Panc1 (cell line): Measurements from ENCODE around the gene SGPL1. TPM values are rescaled to one million over a fixed set of nuclear protein-coding genes. Genes with fewer than 3 reads are reported as not detected.

Experiments
- ATAC-seq: fragments of 200-7000 bp; cut with Tn5 transposase; 2 replicates; pipeline ENCODE4 v1.9.1; 2020; ENCODE audit warnings: mild to moderate bottlenecking, moderate library complexity
- BruUV-seq: library from RNA; stranded (reverse); fragments of 400-500 nt; replicated peaks from 2 replicates; lab custom pipeline; 2021; lab: Mats Ljungman, UMichigan
- CTCF ChIA-PET: fragments of 300-600 bp; sonication (Branson Sonifier 250); formaldehyde crosslinking; loops from one replicate; lab custom pipeline; 2022; ENCODE audit warnings: antibody characterized with exemption; lab: Charles Lee
- POLR2A ChIA-PET: fragments of 300-600 bp; sonication (Branson Sonifier 250); formaldehyde crosslinking; loops from one replicate; lab custom pipeline; 2022; ENCODE audit warnings: antibody characterized with exemption; lab: Charles Lee
- DNase-seq: peaks from one replicate; pipeline ENCODE4 v3.0.0-alpha.2; 2010; ENCODE audit warnings: low read depth, low spot score
- H3K27ac ChIP-seq: 2 replicates; pipeline ENCODE4 v1.5.1; 2011; ENCODE audit warnings: mild to moderate bottlenecking, low read length, inconsistent platforms
- H3K27me3 ChIP-seq: fragments of 200-500 bp; sonication (Bioruptor generic); 2 replicates; pipeline ENCODE4 v1.6.0; 2014; ENCODE audit warnings: low read length, inconsistent platforms; ENCODE audit not compliant: control insufficient read depth, insufficient read depth
- H3K36me3 ChIP-seq: fragments of 200-500 bp; sonication (Bioruptor generic); 2 replicates; pipeline ENCODE4 v1.5.1; 2014; ENCODE audit warnings: inconsistent platforms, mild to moderate bottlenecking, low read length, moderate library complexity; ENCODE audit not compliant: control insufficient read depth, insufficient read depth
- H3K4me1 ChIP-seq: 2 replicates; pipeline ENCODE4 v1.5.1; 2011; ENCODE audit warnings: inconsistent platforms, mild to moderate bottlenecking, low read length, moderate library complexity; ENCODE audit not compliant: control insufficient read depth, insufficient read depth
- H3K4me3 ChIP-seq, 2 experiments: 2 replicates each; pipeline ENCODE4 v1.5.1; 2011 to 2012; ENCODE audit warnings: low read depth in 2 of 2, low read length in 2 of 2, mild to moderate bottlenecking in 2 of 2, inconsistent platforms in 1 of 2, moderate library complexity in 1 of 2
- H3K9me3 ChIP-seq: fragments of 200-500 bp; sonication (Bioruptor generic); 2 replicates; pipeline ENCODE4 v1.5.1; 2014; ENCODE audit warnings: low read depth, mild to moderate bottlenecking, inconsistent platforms, low read length, moderate library complexity; ENCODE audit not compliant: control insufficient read depth, insufficient read depth
- CTCF ChIP-seq: fragments of 450-650 bp; IDR thresholded peaks from 2 replicates; pipeline ENCODE4 v1.5.1; 2017; ENCODE audit warnings: mild to moderate bottlenecking
- POLR2AphosphoS5 ChIP-seq: IDR thresholded peaks from 2 replicates; pipeline ENCODE4 v1.6.1; 2012; ENCODE audit warnings: mild to moderate bottlenecking, low read depth, low read length, moderate library complexity
- REST ChIP-seq, 2 experiments: IDR thresholded peaks; 2 replicates each; pipeline ENCODE4 v1.6.1; 2011 to 2012; ENCODE audit warnings: low read depth in 2 of 2, control low read depth in 1 of 2, low read length in 1 of 2, mild to moderate bottlenecking in 1 of 2, moderate library complexity in 1 of 2; ENCODE audit not compliant: insufficient read depth in 1 of 2
- SIN3A ChIP-seq: IDR thresholded peaks from 2 replicates; pipeline ENCODE4 v1.6.1; 2012; ENCODE audit warnings: low read depth, mild to moderate bottlenecking, low read length, moderate library complexity, borderline replicate concordance; ENCODE audit not compliant: insufficient read depth
- TCF7L2 ChIP-seq: IDR thresholded peaks from 2 replicates; pipeline ENCODE4 v1.6.1; 2011; ENCODE audit warnings: mild to moderate bottlenecking, low read depth, low read length, inconsistent platforms
- in situ Hi-C: cut with HindIII; loops from 2 replicates; pipeline ENCODE4 v1.10.0; 2016; ENCODE audit warnings: low sequenced_read_pairs, low pct_unique_long_range_greater_than_20kb
- intact Hi-C: fragments of 100-400 bp; cut with micrococcal nuclease; formaldehyde crosslinking; loops from one replicate; pipeline ENCODE4 v1.10.0; 2022; ENCODE audit not compliant: unreplicated experiment
- total RNA-seq: library from RNA; stranded (reverse); gene quantifications from one replicate; pipeline ENCODE4 v1.2.1, GENCODE V29; 2021; ENCODE audit not compliant: unreplicated experiment

The SGPL1 gene
- total RNA-seq, 1 experiment from 2014 or later: 103 TPM

- intact Hi-C loops: no loop called here
- ATAC-seq (no peak), DNase-seq (no peak)
- in situ Hi-C loops: no loop called here
- Histone ChIP-seq H3K4me1 (no peaks in the 10 kb centered on the region), H3K9me3 (no peaks in the 10 kb centered on the region), H3K36me3 (no peaks in the 10 kb centered on the region), H3K27me3 (peaks cover 2% of the 10 kb centered on the region; the same call in 1 of the 2 replicates), H3K27ac (no peak overlapping the region), H3K4me3 (no peak overlapping the region)
- ChIA-PET CTCF (no interaction called here), POLR2A (no interaction called here)
- TF ChIP-seq TCF7L2 (no peak), SIN3A (no peak), POLR2AphosphoS5 (no peak), CTCF (no peak), REST (IDR thresholded peaks at IDR 0.05; ENCODE audit: insufficient read depth in 1 of 2, low read depth in 2 of 2, low read length in 1 of 2) (no peak)
- no TSS peak for BruUV-seq
Measured at GRCh38 chr10:70910486-70911341, 95.0 kb downstream of the SGPL1 start.

- in situ Hi-C loops: no loop called here
Measured at GRCh38 chr10:70911386-70911785, 95.6 kb downstream of the SGPL1 start.

More at GRCh38 chr10:70911386-70911785, 95.6 kb downstream of the SGPL1 start:
- intact Hi-C loops: no loop called here
- peaks cover 2% of the 10 kb centered on the region; the same call in 1 of the 2 replicates for H3K27me3 ChIP-seq
- no peaks in the 10 kb centered on the region for H3K4me1 ChIP-seq
- no peaks in the 10 kb centered on the region for H3K9me3 ChIP-seq
- ChIA-PET POLR2A (interaction anchor here (0.6 kb wide), 1 partner anchor 508 kb away, joined by 11 read pairs; no protein-coding TSS in a partner anchor), CTCF (no interaction called here)
- ATAC-seq: no peak
- no peak overlapping the region for H3K27ac ChIP-seq
- H3K4me3 ChIP-seq: no peak overlapping the region
- TF ChIP-seq CTCF (no peak), REST (IDR thresholded peaks at IDR 0.05; ENCODE audit: insufficient read depth in 1 of 2, low read depth in 2 of 2, low read length in 1 of 2) (no peak), POLR2AphosphoS5 (no peak), SIN3A (no peak), TCF7L2 (no peak)
- DNase-seq: no peak
- no TSS peak for BruUV-seq
- H3K36me3 ChIP-seq: no peaks in the 10 kb centered on the region
